Left ventricle myocardium inferior (tissue), 1 donor: ENCODE measurements around the gene MASP1. TPM values are rescaled to one million over a fixed set of nuclear protein-coding genes. Genes with fewer than 3 reads are reported as not detected.
A peak's percentile ranks its signal among the peaks of the same experiment; 100 is the strongest.

ENCODE experiments used
- DNase-seq: peaks from one replicate; pipeline ENCODE4 v3.0.0-alpha.2; 2020
- H3K27ac ChIP-seq: fragments of 200-600 bp; replicated peaks from 2 replicates; pipeline ENCODE4 v1.8.0; 2021
- H3K27me3 ChIP-seq: fragments of 200-600 bp; 2 replicates; pipeline ENCODE4 v1.8.0; 2021; ENCODE audit warnings: low read depth
- H3K36me3 ChIP-seq: fragments of 200-600 bp; 2 replicates; pipeline ENCODE4 v1.8.0; 2021
- H3K4me1 ChIP-seq: fragments of 200-600 bp; 2 replicates; pipeline ENCODE4 v1.8.0; 2021
- H3K4me3 ChIP-seq: fragments of 200-600 bp; 2 replicates; pipeline ENCODE4 v1.8.0; 2021; ENCODE audit warnings: mild to moderate bottlenecking, moderate library complexity
- H3K9me3 ChIP-seq: fragments of 200-600 bp; replicated peaks from 2 replicates; pipeline ENCODE4 v1.8.0; 2021
- CTCF ChIP-seq: fragments of 200-600 bp; IDR thresholded peaks from 2 replicates; pipeline ENCODE4 v1.8.0; 2021; ENCODE audit warnings: antibody characterized with exemption, mild to moderate bottlenecking, borderline replicate concordance
- intact Hi-C: fragments of 100-400 bp; cut with micrococcal nuclease; formaldehyde crosslinking; loops from one replicate; pipeline ENCODE4 v1.11.0; 2022
- total RNA-seq: library from RNA; stranded (reverse); fragmentation: NEBNext Ultra II Directional; extraction: Animal tissue kit (Norgen Biotek cat#: 25700); gene quantifications from one replicate; pipeline ENCODE4 v1.2.1, GENCODE V29; 2021
- donor health status: DM: no; HTN: yes; CAD: no; lungs with severe emphysema.

Gene MASP1
- total RNA-seq, 1 donor from 2014 or later = 214 TPM

GRCh38 chr3:187319699-187320302 lies 28.3 kb upstream of the MASP1 start:
- Histone ChIP-seq H3K9me3 (no peaks in the 10 kb centered on the region), H3K27me3 (peaks cover 13% of the 10 kb centered on the region), H3K27ac (peak overlapping the region; percentile 41), H3K4me3 (peak overlapping the region; percentile 57), H3K4me1 (peaks cover 13% of the 10 kb centered on the region), H3K36me3 (no peaks in the 10 kb centered on the region)
- TF ChIP-seq CTCF = peak; percentile 92
- peak; percentile 55 for DNase-seq
- intact Hi-C loops = loop anchor here (2.0 to 5.0 kb wide), 2 partner anchors 98 to 359 kb away; no protein-coding TSS in a partner anchor

GRCh38 chr3:187318819-187319616 lies 27.5 kb upstream of the MASP1 start:
- Histone ChIP-seq H3K27me3 (peaks cover 19% of the 10 kb centered on the region), H3K4me3 (peak overlapping the region; percentile 57), H3K36me3 (no peaks in the 10 kb centered on the region), H3K9me3 (no peaks in the 10 kb centered on the region), H3K4me1 (peaks cover 13% of the 10 kb centered on the region), H3K27ac (peak overlapping the region; percentile 41)
- peak; percentile 88 for TF ChIP-seq CTCF
- intact Hi-C loops = loop anchor here (2.0 to 5.0 kb wide), 2 partner anchors 97 to 360 kb away; no protein-coding TSS in a partner anchor
- no peak for DNase-seq

GRCh38 chr3:187315872-187316271 lies 24.3 kb upstream of the MASP1 start:
- Histone ChIP-seq H3K36me3 (no peaks in the 10 kb centered on the region), H3K27me3 (peaks cover 22% of the 10 kb centered on the region), H3K4me1 (peaks cover 13% of the 10 kb centered on the region), H3K4me3 (no peak overlapping the region), H3K9me3 (no peaks in the 10 kb centered on the region), H3K27ac (no peak overlapping the region)
- TF ChIP-seq CTCF = no peak
- intact Hi-C loops = loop anchor here (5.0 kb wide), 1 partner anchor 94 kb away; no protein-coding TSS in a partner anchor
- no peak for DNase-seq

- Histone ChIP-seq H3K4me1 (peaks cover 5% of the 10 kb centered on the region), H3K27ac (no peak overlapping the region), H3K27me3 (peaks cover 19% of the 10 kb centered on the region), H3K9me3 (no peaks in the 10 kb centered on the region), H3K4me3 (no peak overlapping the region), H3K36me3 (no peaks in the 10 kb centered on the region)
- DNase-seq = no peak
- intact Hi-C loops = no loop called here
- TF ChIP-seq CTCF = no peak
Measured at GRCh38 chr3:187314176-187314575, 22.6 kb upstream of the MASP1 start.

GRCh38 chr3:187310954-187311470 lies 19.5 kb upstream of the MASP1 start:
- H3K9me3 ChIP-seq = no peaks in the 10 kb centered on the region
- no peak for TF ChIP-seq CTCF
- intact Hi-C loops = no loop called here
- peaks cover 18% of the 10 kb centered on the region for H3K27me3 ChIP-seq
- DNase-seq = no peak
- H3K36me3 ChIP-seq = no peaks in the 10 kb centered on the region
- no peak overlapping the region for H3K27ac ChIP-seq
- H3K4me1 ChIP-seq = no peaks in the 10 kb centered on the region
- H3K4me3 ChIP-seq = no peak overlapping the region
